ENCODE results near the gene TDO2.
"Not testable (repeated sequence)": the region's sequence is repeated elsewhere in the genome, so short reads cannot be mapped to it uniquely, and the experiment has no call there.

Gene TDO2

GRCh38 chr4:155903453-155903852, at the start of gene TDO2:
Gene TDO2, plus strand, starts transcription at chr4:155903696. Its CDS starts 63 bp downstream, at chr4:155903759.
- DNase-seq (ENCODE audit: low read depth in 2 of 2), result no peak

DNA sequence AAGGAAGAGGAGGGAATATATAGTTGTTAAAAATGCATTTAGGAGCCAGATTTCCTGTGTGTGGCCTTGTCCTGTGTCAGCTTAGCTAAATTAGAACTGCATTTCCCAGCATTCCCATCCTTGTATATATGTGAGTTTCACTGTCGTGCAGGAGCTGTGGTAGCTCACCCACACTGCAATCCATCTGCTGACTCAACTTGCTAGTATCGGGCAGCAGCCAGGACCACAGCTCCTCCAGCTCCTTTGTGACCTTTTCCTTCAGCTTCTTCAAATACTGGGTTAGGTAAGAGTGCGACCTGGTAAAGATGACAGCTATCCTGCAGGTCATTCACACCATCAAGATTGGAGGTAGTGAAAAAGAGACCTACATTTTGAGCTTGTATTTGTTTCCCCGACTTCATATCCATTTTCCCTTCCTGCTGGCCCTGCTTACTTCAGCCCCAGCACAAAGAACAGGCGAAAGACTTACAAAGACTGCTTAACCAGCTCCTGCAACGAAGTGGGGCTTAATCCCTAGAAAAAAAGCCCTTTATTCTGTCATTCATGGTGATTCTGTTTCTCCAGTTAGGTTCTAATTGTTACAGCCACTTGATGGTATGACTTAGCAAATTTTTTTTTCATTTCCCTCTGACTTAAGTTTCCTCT, 48.8 kb upstream of the TDO2 start:
- no peak for DNase-seq (ENCODE audit: low read depth in 2 of 2)

- DNase-seq (ENCODE audit: low read depth in 2 of 2), result no peak
Measured at GRCh38 chr4:155855897-155856296, 47.6 kb upstream of the TDO2 start.

GRCh38 chr4:155866177-155866576, 37.3 kb upstream of the TDO2 start, which contains the start of gene ASIC5:
Gene ASIC5, minus strand, starts transcription at chr4:155866277. Its CDS starts 51 bp downstream, at chr4:155866226.
- no peak for DNase-seq (ENCODE audit: low read depth in 2 of 2)

DNA sequence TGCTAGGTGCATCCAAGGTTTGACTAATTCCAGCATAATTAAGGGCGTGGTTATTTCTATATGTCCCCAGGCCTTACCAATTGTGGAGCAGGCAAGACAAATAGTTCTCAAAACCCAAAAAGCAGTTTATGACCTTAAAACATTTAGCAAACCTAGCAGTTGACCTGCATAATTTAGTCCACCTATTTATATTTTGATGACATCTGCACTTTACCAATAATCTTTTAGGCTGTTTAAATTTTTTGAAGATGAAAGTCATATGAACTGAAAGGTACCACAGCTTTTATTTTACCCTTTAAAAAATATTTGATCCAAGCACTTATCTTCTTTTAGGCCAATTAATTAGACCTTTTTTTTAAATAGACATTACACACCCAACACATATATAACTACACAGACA, 27.6 kb upstream of the TDO2 start:
- no peak for DNase-seq (ENCODE audit: low read depth in 2 of 2)

GRCh38 chr4:155877971-155878370, 25.5 kb upstream of the TDO2 start:
- no peak for DNase-seq (ENCODE audit: low read depth in 2 of 2)

- DNase-seq (ENCODE audit: low read depth in 2 of 2), result no peak
Measured at GRCh38 chr4:155878611-155879010, 24.9 kb upstream of the TDO2 start.

DNA sequence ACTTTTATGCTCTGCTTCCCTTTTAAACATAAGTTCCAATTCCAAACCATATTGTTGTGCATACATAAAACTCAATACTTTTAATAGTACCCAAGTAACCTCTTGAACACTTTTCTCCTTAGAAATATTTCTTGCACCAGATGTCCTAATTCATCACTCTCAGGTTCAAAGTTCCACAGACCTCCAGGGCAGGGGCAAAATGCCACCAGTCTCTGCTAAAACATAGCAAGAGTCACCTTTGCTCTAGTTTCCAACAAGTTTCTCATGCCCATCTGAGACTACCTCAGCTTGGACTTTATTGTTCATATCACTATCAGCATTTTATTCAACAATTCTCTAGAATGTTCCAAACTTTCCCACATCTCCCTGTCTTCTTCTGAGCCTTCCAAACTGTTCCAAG, 23.7 kb upstream of the TDO2 start:
- no peak for DNase-seq (ENCODE audit: low read depth in 2 of 2)

GRCh38 chr4:155881555-155881954, 21.9 kb upstream of the TDO2 start:
- no peak for DNase-seq (ENCODE audit: low read depth in 2 of 2)

DNA sequence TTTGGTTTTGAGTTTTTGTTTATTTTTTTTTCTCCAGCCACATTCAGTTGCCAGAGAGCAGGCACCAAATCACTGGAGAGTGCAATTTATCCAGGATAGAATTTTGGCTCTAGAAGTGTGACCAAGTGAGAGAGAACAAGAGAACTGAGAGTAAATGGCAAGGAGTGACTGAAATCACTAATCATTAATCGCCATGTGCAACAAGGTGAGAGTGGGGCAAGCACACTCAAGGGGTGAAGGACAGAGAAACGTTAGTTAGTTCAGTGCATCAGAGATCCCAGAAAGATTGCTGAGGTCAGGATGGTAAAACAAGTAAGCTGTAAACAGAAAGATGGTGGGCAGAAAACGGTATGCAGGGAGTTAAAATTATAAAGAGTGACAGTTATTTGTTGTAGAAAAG, 19.6 kb upstream of the TDO2 start:
- no peak for DNase-seq (ENCODE audit: low read depth in 2 of 2)

DNA sequence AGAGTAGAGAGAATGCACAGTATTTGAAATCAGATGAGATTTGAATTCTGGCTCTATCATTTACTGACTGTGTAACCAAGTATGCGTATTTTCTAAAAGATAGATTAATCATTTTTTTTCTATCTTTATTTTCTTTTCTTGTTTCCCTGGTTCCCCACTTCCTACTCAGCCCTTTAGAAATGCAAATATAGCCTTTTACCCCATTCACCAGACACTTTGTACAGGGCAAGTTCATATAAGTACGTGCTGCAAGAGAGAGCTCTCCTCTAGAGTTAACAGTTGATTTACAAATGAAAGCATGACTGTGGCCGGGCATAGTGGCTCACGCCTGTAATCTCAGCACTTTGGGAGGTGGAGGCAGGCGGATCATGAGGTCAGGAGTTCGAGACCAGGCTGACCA, 17.8 kb upstream of the TDO2 start:
- DNase-seq (ENCODE audit: low read depth in 2 of 2), result no peak

DNA sequence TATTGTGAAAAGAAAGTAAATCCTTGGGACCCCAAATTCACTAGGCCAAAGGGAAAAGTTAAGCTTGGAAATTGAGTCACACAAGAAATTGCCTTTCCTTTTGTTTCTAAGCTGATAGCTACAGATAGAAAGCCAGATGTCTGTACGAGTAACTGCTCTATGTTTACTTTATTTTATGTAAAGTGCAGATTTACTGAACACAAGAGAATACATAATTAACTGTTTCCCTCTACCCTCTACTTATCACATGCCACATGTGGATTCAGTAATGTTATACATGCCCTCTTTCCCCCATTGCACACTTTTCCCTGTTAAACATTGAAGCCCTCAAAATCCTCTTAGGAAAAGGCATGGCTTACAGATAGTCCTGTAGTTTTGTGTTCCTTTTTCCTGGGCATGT, 16.5 kb upstream of the TDO2 start:
- no peak for DNase-seq (ENCODE audit: low read depth in 2 of 2)

DNA sequence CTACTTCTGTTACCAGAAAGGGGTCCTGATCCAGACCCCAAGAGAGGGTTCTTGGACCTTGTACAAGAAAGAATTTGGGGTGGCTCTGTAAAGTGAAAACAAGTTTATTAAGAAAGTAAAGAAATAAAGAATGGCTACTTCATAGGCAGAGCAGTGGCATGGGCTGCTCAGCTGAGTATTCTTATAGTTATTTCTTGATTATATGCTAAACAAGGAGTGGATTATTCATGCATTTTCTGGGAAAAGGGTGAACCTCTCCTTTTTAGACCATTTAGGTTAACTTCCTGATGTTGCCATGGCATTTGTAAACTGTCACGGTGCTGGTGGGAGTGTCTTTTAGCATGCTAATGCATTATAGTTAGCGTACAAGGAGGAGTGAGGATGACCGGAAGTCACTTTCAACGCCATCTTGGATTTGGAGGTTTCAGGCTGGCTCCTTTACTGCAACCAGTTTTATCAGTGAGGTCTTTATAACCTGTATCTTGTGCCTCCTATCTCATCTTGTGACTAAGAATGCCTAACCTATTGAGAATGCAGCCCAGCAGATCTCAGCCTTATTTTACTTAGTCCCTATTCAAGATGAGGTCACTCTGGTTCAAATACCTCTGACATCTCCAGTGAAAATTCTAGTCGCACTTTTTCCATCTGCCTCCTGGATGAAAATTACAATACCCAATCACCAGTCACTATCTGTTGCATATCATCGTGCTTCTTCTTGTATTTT, 15.5 kb upstream of the TDO2 start:
- DNase-seq (ENCODE audit: low read depth in 2 of 2), result no peak

DNA sequence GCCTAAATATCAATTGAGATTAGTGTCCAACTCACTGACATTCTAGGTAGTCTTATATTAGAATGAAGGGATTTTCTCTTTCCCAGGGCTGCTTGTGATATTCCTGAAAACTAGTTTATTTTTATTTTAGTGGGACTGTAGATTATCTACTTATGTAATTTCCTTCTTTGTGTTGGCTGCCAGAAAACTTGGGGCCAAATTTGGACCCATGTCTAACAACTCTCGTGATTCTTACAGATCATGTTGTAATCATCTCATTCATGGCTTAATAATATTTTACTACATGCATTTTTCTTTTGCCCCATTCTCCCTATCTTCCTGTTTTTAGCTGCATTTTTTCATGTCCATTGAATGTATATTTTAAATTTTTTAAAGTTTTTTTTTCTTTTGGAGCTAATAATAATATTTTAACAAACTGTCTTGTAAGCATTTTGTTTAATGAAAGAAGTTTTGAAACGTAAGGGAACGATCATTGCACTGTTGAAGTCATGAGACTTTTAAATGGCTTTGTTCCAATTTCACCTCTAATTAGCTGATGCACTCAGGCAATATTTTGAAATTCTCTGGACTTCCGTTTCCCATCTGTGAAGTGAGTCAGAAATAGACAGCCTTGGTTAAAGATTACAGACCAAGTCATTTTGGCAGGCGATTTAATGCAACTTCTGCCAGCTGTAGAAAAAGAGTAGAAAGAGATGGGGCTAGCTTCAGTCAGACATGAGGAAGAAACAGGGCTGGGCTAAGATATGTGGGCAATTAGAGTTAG, 14.3 kb upstream of the TDO2 start:
- no peak for DNase-seq (ENCODE audit: low read depth in 2 of 2)

- no peak for DNase-seq (ENCODE audit: low read depth in 2 of 2)
Measured at GRCh38 chr4:155889946-155890345, 13.6 kb upstream of the TDO2 start.

DNA sequence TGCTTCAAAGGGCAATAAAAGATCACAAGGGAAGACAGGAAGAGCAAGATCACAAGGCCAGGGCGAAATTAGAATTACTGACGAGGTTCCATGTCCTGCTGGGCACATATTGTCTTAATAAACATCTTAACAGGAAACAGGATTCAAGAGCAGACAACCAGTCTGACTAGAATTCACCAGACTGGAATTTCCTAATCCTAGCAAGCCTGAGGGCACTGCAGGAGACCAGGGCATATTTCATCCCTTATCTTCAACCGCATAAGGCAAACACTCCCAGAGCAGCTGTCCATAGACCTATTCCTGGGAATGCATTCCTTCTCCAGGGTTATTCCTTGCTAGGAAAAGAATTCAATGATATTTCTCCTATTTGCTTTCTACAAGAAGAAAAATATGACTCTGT, 12.4 kb upstream of the TDO2 start:
- DNase-seq (ENCODE audit: low read depth in 2 of 2), result no peak

DNA sequence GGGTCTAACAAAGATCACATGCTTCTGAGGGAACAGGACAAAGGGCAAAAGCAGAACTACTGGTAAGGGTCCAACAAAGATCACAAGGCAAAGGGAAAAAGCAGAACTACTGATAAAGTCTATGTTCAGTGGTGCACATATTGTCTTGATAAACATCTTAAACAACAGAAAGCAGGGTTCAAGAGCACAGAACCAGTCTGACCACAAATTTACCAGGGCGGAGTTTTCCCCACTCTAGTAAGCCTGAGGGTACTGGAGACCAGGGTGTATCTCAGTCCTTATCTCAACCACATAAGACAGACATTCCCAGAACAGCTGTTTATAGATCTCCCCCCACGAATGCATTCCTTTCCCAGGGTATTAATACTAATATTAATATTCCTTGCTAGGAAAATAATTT, 5.1 kb upstream of the TDO2 start:
- not testable (repeated sequence) for DNase-seq (ENCODE audit: low read depth in 2 of 2)

- no peak for DNase-seq (ENCODE audit: low read depth in 2 of 2)
Measured at GRCh38 chr4:155899891-155900290, 3.6 kb upstream of the TDO2 start.

DNA sequence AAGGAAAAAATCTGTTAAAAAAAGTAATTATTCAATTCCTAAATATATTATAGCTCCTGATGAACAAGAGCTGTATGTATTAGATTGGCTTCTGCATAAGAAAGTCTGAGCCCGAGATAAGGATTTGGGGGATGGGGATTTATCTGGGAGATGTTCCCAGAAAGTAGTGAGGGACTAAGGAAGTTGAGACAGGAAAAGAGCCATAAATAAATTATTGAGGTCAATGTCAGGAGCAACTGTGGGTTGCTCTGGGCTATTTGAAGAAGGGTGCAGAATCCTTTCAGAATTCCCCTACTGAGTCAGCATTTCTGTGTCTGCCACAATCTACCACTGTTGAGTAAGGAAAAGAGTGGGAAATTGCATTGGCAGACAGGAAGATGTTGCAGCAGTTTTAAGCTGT, 3.1 kb upstream of the TDO2 start:
- DNase-seq (ENCODE audit: low read depth in 2 of 2), result no peak

DNA sequence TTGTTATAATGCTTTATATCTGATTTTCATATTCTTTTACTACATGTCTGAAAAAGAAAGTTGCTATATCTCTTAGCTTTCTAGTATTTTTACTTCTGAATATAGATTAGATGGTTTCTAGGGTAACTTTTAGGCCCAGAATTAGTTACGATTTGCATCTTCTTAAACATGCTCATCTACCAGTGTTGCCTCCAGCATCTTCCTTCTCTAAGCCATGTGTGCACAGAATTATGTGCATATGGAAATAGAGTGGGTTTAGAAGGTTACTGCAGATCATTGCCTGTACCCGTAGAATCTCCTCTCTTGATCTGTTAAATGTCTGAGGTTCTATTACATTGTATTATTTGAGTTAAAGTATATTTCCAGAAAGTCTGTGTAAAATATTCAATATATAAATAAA, 2.5 kb upstream of the TDO2 start:
- DNase-seq (ENCODE audit: low read depth in 2 of 2), result no peak

GRCh38 chr4:155904331-155904730, 835 bp downstream of the TDO2 start:
- DNase-seq (ENCODE audit: low read depth in 2 of 2), result no peak

GRCh38 chr4:155906554-155907247, 3.2 kb downstream of the TDO2 start:
- no peak for DNase-seq (ENCODE audit: low read depth in 2 of 2)

Data from stimulated activated CD8-positive, alpha-beta memory T cell treated with anti-CD3 and anti-CD28 coated beads, Interleukin-15, amount 100 ng/mL, for 48 hours (primary cell).